ENCODE measurements around the gene USP1.

USP1 gene

DNA sequence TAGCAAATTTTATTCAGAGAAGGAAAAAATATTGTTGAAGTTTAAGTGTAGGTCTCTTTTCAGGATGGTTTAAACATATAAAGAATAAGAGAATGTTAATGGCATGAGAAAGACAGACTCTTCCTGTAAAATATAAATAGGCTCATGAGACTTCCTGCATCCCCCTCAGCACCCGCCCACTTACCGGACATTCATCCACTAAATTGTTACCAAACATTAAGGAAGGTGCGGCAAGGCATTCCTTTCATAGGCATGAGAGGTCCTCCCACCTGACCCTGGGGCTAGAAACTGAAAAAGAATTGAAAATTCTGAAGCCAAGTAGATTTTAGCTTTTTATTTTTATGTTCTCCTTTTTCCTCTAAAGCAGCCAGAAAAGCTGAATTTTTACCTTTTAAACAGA is 10.6 kb upstream of the USP1 start:
- DNase-seq (ENCODE audit: low read depth, low spot score), result no peak

DNA sequence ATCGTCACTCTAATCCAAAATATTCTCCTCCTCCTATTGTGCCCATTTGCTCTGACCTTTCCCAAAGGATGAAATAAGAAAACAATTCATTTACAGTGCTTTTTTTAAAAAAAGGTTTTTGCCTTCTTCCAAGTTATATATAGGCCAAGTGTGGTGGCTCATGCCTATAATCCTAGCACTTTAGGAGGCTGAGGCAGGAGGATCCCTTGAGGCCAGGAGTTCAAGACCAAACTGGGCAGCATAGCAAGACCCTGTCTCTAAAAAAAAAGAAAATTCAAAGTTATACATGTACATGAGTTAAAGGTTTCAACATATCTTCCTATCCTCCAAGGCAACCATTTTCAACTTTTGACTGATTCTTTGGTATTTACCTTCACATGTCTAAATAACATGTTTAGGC is 10.1 kb upstream of the USP1 start:
- DNase-seq (ENCODE audit: low read depth, low spot score), result no peak

DNA sequence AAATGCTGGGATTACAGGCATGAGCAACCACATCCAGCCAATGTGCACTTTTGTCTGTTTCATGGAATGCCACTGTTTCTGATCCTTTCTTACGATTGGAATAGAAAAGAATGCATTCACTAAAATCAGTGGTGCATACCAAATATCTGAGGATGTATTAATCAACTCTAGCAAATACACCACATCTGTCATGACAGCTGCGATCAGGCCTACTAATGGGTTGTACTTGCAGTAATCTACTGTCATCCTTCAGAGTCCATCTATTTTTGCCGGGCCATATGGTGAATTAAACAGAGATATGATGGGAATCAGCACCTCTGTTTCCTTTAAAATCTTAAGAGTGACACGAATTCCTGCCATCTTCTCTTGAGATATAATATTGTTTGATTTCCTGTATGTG is 8.5 kb upstream of the USP1 start:
- no peak for DNase-seq (ENCODE audit: low read depth, low spot score)

DNA sequence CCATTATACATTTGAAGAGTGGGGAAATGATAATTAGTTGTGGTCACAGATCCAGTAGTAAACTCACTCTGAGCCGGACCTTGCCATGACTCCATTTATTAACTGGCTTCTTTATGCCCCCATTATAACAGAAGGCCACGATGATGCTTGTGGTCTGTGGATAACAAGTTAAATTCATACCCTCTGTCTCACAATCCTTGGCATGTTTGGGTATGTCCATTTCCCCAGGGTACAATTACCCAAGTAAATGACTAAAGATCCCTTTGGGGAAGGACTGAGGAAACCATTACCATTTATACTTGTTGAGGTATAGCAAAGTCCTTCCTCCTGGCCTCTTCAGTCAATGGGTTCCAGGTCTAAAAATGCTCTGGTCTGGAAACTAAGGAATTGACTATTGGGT is 7.3 kb upstream of the USP1 start:
- DNase-seq (ENCODE audit: low read depth, low spot score), result no peak

DNA sequence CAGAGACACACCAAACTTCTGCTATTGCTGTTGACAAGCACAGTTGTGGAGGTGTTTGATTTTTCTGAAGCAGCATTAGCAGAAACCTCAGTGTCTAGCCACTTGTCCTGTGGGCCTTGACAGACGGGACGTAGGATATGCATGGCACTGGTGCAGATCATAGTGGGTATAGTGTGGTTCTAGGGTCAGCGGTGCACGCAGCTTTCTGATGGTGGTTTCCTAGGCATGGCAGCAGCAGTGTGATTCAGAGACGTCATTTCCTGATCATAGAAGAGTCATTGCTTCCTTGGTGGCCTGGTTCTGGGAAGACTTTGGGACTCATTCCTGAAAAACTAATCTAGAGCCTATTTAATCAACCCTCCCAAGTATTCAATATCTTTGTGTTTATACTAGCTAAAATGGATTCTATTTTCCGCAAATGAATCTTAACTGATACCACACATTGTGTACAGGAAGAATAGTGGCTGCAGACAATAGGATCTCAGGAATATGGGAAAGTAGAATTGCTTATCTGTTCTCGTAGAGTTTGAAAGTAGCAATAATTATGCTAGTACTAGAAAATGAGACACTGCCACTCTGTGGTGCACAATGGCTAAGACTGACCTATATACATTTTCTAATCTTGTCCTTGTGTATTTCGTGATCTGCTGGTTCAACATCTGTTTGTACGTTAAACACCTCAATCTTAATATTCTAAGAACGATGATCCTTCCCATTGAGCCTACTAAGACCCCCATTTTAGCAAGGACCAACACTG is 2.8 kb upstream of the USP1 start:
- DNase-seq (ENCODE audit: low read depth, low spot score), result no peak

DNA sequence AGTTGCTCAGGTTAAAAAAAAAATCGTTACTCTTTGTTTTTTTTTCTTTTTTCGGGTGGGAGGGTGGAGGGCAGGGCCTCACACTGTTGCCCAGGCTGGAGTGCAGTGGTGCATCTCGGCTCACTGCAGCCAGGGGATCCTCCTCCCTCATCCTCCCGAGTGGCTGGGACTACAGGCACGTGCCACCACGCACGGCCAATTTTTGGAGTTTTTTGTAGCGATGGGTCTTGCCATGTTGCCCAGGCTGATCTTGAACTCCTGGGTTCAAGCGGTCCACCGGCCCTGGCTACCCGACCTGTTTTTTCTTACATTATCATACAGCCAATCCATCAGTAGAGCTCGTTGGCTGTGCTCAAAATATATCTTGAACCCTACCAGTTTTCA is 2.2 kb upstream of the USP1 start:
- no peak for DNase-seq (ENCODE audit: low read depth, low spot score)

DNA sequence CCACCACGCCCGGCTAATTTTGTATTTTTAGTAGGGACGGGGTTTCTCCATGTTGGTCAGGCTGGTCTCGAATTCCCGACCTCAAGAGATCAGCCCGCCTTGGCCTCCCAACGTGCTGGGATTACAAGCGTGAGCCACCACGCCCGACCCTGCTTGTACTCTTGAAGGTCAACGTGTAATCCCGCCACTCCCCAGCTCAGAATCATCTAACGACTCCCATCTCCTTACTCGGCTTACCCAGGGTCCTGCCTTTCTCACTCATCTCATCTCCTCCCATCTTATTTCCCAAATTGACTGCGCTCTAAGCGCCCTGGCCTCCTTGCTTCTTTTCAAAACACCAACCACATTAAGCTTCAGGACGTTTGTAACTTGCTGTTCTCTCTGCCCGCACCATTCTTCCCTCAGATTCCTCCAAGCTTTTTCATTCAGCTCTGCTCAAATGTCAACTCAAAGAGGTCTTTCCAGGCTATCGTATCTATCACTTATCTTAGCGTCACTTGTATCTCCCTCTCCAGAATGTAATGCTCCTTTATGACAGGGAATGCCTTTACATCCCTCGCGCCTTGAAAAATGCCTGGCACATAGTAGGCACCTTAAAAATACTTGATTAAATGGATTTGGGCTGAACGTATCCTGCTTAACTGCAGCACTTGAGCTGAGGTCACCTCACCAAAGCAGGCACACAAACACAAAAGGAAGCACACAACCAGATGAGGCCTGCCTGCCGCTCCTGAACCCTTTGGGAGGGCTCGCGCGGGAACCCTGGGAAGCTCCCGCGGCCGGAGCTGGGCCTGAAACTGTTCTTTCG is 1.4 kb upstream of the USP1 start:
- DNase-seq (ENCODE audit: low read depth, low spot score), result no peak

DNA sequence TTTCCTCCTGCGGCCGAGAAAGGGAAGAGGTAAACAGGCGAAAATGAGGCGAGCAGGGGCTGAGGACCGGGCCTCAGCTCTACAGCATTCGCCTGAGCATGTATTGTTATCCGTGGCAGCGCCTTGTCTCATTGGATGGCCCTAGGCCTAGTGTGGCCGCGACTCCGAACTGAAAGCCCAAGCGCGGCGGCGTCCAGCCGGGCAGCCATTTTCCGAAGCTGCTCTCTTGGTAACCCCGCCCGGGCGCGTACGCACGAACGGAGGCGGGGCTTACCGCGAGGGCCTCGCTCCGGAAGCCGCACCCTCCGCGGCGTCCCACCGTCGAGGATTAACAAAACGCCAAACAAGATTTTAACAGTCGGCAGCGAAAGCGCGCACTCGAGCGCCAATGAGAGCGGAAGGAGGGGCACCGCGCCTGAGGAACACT is 797 bp upstream of the USP1 start:
- no peak for DNase-seq (ENCODE audit: low read depth, low spot score)

DNA sequence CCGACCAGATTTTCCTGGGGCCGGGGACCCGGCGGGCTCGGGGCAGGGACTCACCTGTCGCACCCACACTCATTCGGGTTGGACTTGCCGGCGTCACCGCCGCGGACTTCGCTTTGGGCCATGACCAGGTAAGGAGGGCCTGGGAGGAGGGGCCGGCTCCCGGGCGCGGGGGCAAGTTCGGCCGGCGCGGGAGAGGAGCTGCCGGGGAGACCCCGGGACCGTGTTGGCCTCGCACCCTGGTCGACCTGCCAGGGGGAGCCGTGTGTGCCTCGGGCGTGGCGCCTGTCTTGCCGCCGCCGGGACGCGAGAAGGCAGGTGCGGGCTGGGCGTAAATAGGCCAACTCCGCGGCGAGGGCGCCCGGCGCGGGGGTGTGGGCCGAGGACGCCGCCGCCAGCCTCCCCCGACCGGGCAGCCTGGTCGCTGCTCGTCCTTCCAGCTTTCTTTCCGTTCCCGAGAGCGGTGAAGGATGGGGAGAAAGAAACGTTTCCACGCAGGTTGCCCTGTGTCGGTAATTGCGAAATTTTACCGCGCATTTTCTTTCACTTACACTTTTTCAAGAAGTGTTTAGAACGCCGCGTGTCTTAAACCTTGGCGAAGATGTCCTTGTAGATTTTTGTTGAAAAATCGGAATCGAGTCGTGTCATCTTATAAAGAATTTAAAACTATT is 558 bp downstream of the USP1 start:
- DNase-seq (ENCODE audit: low read depth, low spot score), result no peak

DNA sequence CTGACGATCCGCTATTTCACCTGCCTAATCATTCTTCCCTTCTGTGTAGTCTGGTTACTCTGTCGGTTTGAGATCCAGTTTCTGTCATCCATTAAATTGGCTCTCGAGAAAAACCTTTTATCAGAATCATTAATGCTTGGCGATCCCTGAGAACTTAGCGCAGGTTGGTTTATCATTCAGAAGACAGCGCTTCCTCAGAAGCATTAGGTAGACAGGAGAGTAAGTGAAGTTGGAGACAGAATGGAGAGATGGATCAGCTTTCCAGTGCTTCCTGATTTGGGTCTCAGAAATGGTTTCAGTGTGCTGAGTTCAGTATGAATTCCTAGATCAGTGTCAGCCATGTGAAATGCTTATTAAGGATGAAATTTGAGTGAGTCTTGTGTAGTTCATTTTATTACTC is 1.3 kb downstream of the USP1 start:
- no peak for DNase-seq (ENCODE audit: low read depth, low spot score)

DNA sequence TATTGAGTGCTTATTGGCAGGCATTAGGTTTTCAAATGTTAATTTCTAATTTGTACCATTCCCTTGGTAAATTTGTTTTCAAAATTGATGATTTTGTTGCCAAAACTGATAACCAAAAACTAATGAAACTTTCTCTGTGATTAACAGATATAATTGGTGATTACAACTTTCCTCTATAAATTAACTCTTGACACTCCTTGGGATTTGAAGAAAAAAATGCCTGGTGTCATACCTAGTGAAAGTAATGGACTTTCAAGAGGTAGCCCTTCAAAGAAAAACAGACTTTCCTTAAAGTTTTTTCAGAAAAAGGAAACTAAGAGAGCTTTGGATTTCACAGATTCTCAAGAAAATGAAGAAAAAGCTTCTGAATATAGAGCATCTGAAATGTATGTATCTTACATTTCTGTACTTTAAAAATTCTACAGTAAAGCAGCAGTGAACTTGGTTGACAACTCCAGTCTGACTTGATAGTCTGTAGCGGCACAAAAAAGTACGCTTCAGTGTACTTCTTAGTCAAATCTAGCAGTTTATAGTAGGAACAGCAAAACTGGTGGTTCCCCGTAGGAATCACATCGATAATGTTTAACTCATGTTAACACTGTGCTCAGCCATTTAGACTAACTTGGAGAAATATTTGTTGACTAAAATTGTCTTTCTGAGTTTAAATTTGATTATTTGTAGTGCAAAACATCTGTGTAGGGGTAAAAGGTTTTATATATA is 3.0 kb downstream of the USP1 start:
- no peak for DNase-seq (ENCODE audit: low read depth, low spot score)

DNA sequence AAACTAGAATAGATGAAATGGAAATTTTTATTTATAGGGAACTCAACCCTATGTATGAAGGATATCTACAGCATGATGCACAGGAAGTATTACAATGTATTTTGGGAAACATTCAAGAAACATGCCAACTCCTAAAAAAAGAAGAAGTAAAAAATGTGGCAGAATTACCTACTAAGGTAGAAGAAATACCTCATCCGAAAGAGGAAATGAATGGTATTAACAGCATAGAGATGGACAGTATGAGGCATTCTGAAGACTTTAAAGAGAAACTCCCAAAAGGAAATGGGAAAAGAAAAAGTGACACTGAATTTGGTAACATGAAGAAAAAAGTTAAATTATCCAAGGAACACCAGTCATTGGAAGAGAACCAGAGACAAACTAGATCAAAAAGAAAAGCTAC is 7.9 kb downstream of the USP1 start:
- no peak for DNase-seq (ENCODE audit: low read depth, low spot score)

DNA sequence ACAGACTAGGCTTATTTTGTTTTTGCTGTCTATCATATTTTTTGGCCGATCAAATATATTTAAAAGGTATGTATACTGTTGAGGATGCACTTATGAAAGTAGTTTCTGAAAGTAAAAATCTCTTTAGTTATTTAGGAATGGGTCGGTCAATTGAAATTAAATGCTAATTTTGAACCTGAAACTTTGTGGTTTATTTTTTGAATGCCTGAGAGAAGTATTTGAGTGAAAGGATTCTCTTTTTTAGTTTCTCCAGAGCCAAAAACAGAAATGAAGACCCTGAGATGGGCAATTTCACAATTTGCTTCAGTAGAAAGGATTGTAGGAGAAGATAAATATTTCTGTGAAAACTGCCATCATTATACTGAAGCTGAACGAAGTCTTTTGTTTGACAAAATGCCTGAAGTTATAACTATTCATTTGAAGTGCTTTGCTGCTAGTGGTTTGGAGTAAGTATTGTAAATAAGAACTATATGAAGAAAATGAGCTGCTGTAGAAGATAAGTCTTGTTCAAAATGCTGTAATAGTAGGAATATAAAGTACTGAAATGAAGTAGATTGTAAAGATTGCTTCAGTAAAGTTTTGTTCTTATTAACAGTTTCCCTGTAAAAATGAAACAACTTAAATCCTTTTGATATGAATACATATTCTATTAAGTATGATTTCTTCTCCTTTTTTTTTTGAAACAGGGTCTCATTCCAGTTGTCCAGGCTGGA is 11.5 kb downstream of the USP1 start:
- DNase-seq (ENCODE audit: low read depth, low spot score), result no peak

DNA sequence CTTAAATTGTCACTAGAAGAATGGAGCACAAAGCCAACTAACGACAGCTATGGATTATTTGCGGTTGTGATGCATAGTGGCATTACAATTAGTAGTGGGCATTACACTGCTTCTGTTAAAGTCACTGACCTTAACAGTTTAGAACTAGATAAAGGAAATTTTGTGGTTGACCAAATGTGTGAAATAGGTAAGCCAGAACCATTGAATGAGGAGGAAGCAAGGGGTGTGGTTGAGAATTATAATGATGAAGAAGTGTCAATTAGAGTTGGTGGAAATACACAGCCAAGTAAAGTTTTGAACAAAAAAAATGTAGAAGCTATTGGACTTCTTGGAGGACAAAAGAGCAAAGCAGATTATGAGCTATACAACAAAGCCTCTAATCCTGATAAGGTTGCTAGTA is 13.5 kb downstream of the USP1 start:
- no peak for DNase-seq (ENCODE audit: low read depth, low spot score)

DNA sequence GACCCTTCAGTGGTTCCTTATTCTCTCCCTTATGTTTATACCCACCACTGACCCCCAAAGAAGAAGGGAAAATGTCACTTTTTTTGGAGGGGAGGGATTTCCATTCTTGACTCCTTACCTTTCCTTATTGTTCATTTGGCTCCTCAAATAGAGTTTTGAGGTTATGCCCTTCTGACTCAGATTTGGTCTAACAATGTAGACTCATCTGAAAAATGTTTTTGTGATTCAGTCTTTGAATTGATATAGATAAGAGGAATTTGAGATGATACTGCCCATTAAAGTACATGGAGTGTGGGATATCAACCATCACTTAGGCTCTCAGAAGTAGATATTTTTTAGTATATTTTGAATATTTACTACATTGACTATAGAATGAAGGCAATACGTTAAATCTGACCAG is 16.1 kb downstream of the USP1 start:
- no peak for DNase-seq (ENCODE audit: low read depth, low spot score)

DNA sequence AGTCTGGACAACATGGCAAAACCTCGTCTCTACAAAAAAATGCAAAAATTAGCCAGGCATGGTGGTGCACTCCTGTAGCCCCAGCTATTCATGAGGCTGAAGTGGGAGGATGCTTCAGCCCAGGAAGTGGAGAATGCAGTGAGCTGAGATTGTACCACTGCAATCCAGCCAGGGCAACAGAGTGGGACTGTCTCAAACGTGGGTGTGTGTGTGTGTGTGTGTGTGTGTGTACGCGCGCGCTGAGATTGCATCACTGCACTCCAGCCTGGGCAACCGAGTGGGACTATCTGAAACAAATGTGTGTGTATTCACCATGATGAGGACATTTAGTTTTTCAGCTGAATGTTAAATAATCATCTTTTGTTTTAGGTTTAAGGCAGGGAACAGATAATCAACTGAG is 21.1 kb downstream of the USP1 start:
- no peak for DNase-seq (ENCODE audit: low read depth, low spot score)

DNA sequence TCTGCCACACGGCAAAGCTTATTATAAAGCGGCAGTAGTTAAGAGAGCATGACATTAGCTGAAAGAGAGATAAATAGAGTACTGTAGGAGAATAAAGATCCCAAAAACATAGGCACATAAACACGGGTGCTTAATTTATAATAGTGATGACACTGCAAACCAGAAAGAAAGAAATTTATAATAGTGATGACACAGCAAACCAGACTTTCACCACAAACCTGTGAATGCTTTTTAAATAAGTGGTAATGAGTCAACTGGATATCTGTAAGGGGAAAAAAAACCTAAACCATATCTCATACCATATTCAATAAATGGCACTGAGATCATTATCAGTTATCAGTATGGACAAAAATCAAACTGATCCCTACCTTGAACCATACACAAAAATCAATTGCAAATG is 25.5 kb downstream of the USP1 start:
- DNase-seq (ENCODE audit: low read depth, low spot score), result no peak

DNA sequence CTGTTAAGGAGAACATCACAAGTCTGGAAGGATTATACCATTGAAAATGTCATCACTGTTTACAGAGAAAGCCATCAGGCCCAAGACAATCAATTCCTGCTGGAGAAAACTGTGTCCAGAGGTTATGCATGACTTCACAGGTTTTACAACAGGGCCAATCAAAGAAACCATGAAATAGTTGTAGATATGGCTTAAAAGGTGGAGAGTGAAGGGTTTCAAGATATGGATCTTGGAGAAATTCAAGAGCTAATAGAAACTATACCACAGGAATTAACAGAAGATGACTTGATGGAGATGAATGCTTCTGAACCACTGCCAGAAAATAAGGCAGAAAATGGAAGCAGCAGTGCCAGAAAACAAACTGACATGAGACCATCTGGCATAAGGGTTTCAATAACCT is 30.2 kb downstream of the USP1 start:
- DNase-seq (ENCODE audit: low read depth, low spot score), result no peak

DNA sequence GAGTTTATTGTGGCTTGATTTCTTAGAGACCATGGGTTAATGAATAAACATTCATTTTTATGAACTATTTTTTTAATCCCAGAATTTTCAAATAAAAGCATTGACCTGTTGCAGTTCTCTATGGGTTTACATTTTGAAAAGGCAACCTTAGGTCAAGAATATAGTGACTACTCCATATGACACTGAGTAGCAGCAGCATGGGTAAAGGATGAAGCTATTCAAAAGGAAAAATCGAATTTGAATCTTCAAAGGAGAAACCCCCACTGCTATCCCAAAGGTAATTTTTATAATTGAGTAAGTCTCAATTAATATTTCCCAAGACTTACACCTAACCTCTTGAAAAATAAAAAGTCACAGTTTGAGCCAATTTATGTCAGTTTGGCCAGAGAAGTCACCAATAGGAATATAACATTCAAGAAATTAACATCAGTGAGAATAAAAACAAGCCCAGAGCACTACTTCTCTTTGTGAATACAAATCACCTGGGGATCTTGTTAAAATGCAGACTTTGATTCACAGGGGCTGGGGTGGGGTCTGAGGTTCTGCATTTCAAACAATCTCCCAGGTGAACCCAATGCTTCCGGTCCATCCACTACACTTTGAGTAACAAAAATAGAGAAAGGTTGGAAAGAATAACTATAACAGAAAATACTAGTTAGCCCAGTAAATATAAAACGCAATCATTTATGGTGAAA is 39.8 kb downstream of the USP1 start:
- peak; percentile 3 for DNase-seq (ENCODE audit: low read depth, low spot score)

DNA sequence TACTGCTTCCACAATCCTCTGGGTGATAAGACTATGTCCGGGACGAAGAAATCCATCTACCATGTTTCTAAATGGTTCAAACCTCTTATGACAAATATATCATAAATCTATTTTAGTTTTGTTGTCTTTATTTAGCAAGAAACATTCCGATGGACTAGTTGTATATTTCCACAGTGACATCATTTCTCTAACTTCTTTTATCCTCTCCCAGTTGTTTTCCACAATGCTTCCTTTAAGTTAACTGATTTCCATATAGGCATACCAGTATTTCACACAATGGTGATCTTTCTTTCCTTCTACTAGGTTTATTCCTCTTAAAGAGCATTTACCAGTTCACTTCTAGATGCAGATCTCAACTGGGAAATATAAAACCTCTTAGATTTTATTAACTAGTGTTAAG is 44.8 kb downstream of the USP1 start:
- no peak for DNase-seq (ENCODE audit: low read depth, low spot score)

Data from iPS DF 19.7 (cell line).